OCI-M2 (cell line): ENCODE measurements around the gene ABCF3.

Experiments used
- DNase-seq: peaks from one replicate; lab custom pipeline; 2025; ENCODE audit not compliant: unreplicated experiment; lab: John Stamatoyannopoulos, UW

ABCF3 gene

GRCh38 chr3:184166671-184167070, 19.3 kb upstream of the ABCF3 start:
- DNase-seq = no peak

GRCh38 chr3:184167786-184168185, 18.2 kb upstream of the ABCF3 start:
- DNase-seq = no peak

- no peak for DNase-seq
Measured at GRCh38 chr3:184168363-184169120, 17.5 kb upstream of the ABCF3 start.

- DNase-seq = no peak
Measured at GRCh38 chr3:184169896-184170875, 15.8 kb upstream of the ABCF3 start.

GRCh38 chr3:184171562-184171961, 14.4 kb upstream of the ABCF3 start:
- DNase-seq = no peak

GRCh38 chr3:184172681-184173373, 13.2 kb upstream of the ABCF3 start:
- DNase-seq = no peak

GRCh38 chr3:184173374-184173722, 12.7 kb upstream of the ABCF3 start:
- DNase-seq = no peak

GRCh38 chr3:184174284-184174645, 11.7 kb upstream of the ABCF3 start:
- no peak for DNase-seq

- peak; percentile 74 for DNase-seq
Measured at GRCh38 chr3:184174646-184175492, 11.1 kb upstream of the ABCF3 start, which contains the start of gene AP2M1. Gene AP2M1 (plus strand): TSS chr3:184174855. CDS start chr3:184176994, 2,139 bp downstream.

GRCh38 chr3:184175506-184175905, 10.5 kb upstream of the ABCF3 start:
- DNase-seq = no peak

GRCh38 chr3:184175981-184176376, 10.0 kb upstream of the ABCF3 start:
- DNase-seq = no peak

GRCh38 chr3:184176377-184177330, 9.3 kb upstream of the ABCF3 start:
- peak; percentile 46 for DNase-seq

GRCh38 chr3:184177331-184177731, 8.7 kb upstream of the ABCF3 start:
- no peak for DNase-seq

GRCh38 chr3:184177767-184178306, 8.2 kb upstream of the ABCF3 start:
- DNase-seq = no peak

GRCh38 chr3:184178521-184179138, 7.4 kb upstream of the ABCF3 start:
- no peak for DNase-seq

GRCh38 chr3:184180165-184180564, 5.8 kb upstream of the ABCF3 start:
- DNase-seq = no peak

GRCh38 chr3:184181596-184181995, 4.4 kb upstream of the ABCF3 start:
- DNase-seq = no peak

- no peak for DNase-seq
Measured at GRCh38 chr3:184183679-184184078, 2.3 kb upstream of the ABCF3 start.
